Liver (tissue), 3 donors: Measurements from ENCODE around the gene DNMBP.

ENCODE experiments used
- ATF3 ChIP-seq: IDR thresholded peaks from 2 replicates; pipeline ENCODE4 v1.6.1; 2016; ENCODE audit warnings: antibody characterized with exemption
- CTCF ChIP-seq: fragments of 150-350 bp; IDR thresholded peaks from 2 replicates; pipeline ENCODE4 v1.5.1; 2017; ENCODE audit warnings: improper control_type of control experiment, low read depth, low read length; ENCODE audit not compliant: missing input control
- EGR1 ChIP-seq, 2 donors: IDR thresholded peaks; 2 replicates each; pipeline ENCODE4 v1.6.1; 2016 to 2018; ENCODE audit warnings: antibody characterized with exemption in 2 of 2, low read depth in 2 of 2
- FOXA2 ChIP-seq: IDR thresholded peaks from 2 replicates; pipeline ENCODE4 v1.6.1; 2016; ENCODE audit warnings: antibody characterized with exemption
- GABPA ChIP-seq, 2 donors: IDR thresholded peaks in 1 of 2; conservative IDR thresholded peaks in 1 of 2; 2 replicates each; pipeline ENCODE4 v1.6.1; 2016; ENCODE audit warnings: antibody characterized with exemption in 2 of 2, mild to moderate bottlenecking in 1 of 2, moderate library complexity in 1 of 2
- HNF4A ChIP-seq, 2 donors: conservative IDR thresholded peaks; 2 replicates each; pipeline ENCODE4 v1.6.1; 2016; ENCODE audit warnings: antibody characterized with exemption in 2 of 2, mild to moderate bottlenecking in 2 of 2
- RAD21 ChIP-seq, 2 donors: IDR thresholded peaks; 2 replicates each; pipeline ENCODE4 v1.6.1; 2016; ENCODE audit warnings: antibody characterized with exemption in 2 of 2, mild to moderate bottlenecking in 2 of 2
- RXRA ChIP-seq, 2 donors: IDR thresholded peaks; 2 replicates each; pipeline ENCODE4 v1.6.1; 2017 to 2018; ENCODE audit warnings: antibody characterized with exemption in 2 of 2, mild to moderate bottlenecking in 1 of 2
- SP1 ChIP-seq: IDR thresholded peaks from 2 replicates; pipeline ENCODE4 v1.6.1; 2018; ENCODE audit warnings: antibody characterized with exemption, mild to moderate bottlenecking
- TAF1 ChIP-seq: conservative IDR thresholded peaks from 2 replicates; pipeline ENCODE4 v1.6.1; 2016; ENCODE audit warnings: antibody characterized with exemption, mild to moderate bottlenecking
- YY1 ChIP-seq: IDR thresholded peaks from 2 replicates; pipeline ENCODE4 v1.6.1; 2016; ENCODE audit warnings: antibody characterized with exemption, mild to moderate bottlenecking
- ZBTB33 ChIP-seq: IDR thresholded peaks from 2 replicates; pipeline ENCODE4 v1.6.1; 2016; ENCODE audit warnings: antibody characterized with exemption
- TF ChIP-seq, protein P1 (sequence below): IDR thresholded peaks from 2 replicates; pipeline ENCODE4 v1.6.1; 2016; ENCODE audit warnings: antibody characterized with exemption, mild to moderate bottlenecking
- TF ChIP-seq, protein P2 (sequence below): IDR thresholded peaks from 2 replicates; pipeline ENCODE4 v1.6.1; 2016; ENCODE audit warnings: antibody characterized with exemption
- donor health status: healthy.
- donor health status: healthy.

- TF ChIP-seq CTCF = peak; percentile 42
- TF ChIP-seq, protein P1, sequence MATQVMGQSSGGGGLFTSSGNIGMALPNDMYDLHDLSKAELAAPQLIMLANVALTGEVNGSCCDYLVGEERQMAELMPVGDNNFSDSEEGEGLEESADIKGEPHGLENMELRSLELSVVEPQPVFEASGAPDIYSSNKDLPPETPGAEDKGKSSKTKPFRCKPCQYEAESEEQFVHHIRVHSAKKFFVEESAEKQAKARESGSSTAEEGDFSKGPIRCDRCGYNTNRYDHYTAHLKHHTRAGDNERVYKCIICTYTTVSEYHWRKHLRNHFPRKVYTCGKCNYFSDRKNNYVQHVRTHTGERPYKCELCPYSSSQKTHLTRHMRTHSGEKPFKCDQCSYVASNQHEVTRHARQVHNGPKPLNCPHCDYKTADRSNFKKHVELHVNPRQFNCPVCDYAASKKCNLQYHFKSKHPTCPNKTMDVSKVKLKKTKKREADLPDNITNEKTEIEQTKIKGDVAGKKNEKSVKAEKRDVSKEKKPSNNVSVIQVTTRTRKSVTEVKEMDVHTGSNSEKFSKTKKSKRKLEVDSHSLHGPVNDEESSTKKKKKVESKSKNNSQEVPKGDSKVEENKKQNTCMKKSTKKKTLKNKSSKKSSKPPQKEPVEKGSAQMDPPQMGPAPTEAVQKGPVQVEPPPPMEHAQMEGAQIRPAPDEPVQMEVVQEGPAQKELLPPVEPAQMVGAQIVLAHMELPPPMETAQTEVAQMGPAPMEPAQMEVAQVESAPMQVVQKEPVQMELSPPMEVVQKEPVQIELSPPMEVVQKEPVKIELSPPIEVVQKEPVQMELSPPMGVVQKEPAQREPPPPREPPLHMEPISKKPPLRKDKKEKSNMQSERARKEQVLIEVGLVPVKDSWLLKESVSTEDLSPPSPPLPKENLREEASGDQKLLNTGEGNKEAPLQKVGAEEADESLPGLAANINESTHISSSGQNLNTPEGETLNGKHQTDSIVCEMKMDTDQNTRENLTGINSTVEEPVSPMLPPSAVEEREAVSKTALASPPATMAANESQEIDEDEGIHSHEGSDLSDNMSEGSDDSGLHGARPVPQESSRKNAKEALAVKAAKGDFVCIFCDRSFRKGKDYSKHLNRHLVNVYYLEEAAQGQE = no peak
- TF ChIP-seq HNF4A (conservative IDR thresholded peaks at IDR 0.05) = no peak
- no peak for TF ChIP-seq YY1
- TF ChIP-seq SP1 = no peak
- no peak for TF ChIP-seq GABPA (IDR thresholded peaks at IDR 0.05 in 1 of 2, conservative IDR thresholded peaks at IDR 0.05 in 1 of 2)
- peak; percentile 77 to 79 for TF ChIP-seq RAD21 (IDR thresholded peaks at IDR 0.05)
- TF ChIP-seq, protein P2, sequence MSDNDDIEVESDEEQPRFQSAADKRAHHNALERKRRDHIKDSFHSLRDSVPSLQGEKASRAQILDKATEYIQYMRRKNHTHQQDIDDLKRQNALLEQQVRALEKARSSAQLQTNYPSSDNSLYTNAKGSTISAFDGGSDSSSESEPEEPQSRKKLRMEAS = no peak
- no peak for TF ChIP-seq EGR1 (IDR thresholded peaks at IDR 0.05; ENCODE audit: low read depth in 2 of 2)
- TF ChIP-seq TAF1 = no peak
- no peak for TF ChIP-seq RXRA (IDR thresholded peaks at IDR 0.05)
- no peak for TF ChIP-seq FOXA2
- no peak for TF ChIP-seq ZBTB33
- TF ChIP-seq ATF3 = no peak
Measured at GRCh38 chr10:99854860-99855259, 154.9 kb downstream of the DNMBP start.
